ENCODE data around the gene LRRFIP1. TPM values are rescaled to one million over a fixed set of nuclear protein-coding genes. Genes with fewer than 3 reads are reported as not detected.

The LRRFIP1 gene
- total RNA-seq: 100 to 1,000 TPM; 264 to 281 TPM

GRCh38 chr2:237627441-237628246 is at the start of gene LRRFIP1:
TSS of gene LRRFIP1 (plus strand) at chr2:237627587. CDS start at chr2:237627645, 58 bp downstream.
- POLR2A ChIA-PET: interaction anchor here (0.7 to 1.3 kb wide), 2 partner anchors 103 to 117 kb away, joined by 3 read pairs; no protein-coding TSS in a partner anchor
- Mint-ChIP-seq H3K9me3 (no peaks in the 10 kb centered on the region), H3K36me3 (ENCODE audit: low read depth) (no peaks in the 10 kb centered on the region), H3K27ac (no peak within 1 kb of the TSS), H3K4me1 (ENCODE audit: low read depth) (peaks cover 22% of the 10 kb centered on the region), H3K27me3 (peaks cover 17% of the 10 kb centered on the region), H3K4me3 (peak within 1 kb of the TSS; percentile 78)
- ATAC-seq (peak; percentile 59), DNase-seq (peak; percentile 16)
- TF ChIP-seq CTCF (IDR thresholded peaks at IDR 0.05): no peak
- CTCF ChIA-PET: no interaction called here
- intact Hi-C loops (cut with micrococcal nuclease): no loop called here

- POLR2A ChIA-PET: no interaction called here
- DNase-seq (no peak), ATAC-seq (no peak)
- no peaks in the 10 kb centered on the region for H3K9me3 Mint-ChIP-seq
- intact Hi-C loops (cut with micrococcal nuclease): loop anchor here (5.0 kb wide), 1 partner anchor 426 kb away; no protein-coding TSS in a partner anchor
- no peaks in the 10 kb centered on the region for H3K27me3 Mint-ChIP-seq
- TF ChIP-seq CTCF (IDR thresholded peaks at IDR 0.05): no peak
- H3K4me1 Mint-ChIP-seq (ENCODE audit: low read depth): peaks cover 8% of the 10 kb centered on the region
- H3K4me3 Mint-ChIP-seq: no peak overlapping the region
- CTCF ChIA-PET: interaction anchor here (1.1 kb wide), 1 partner anchor 66 kb away, joined by 6 read pairs; no protein-coding TSS in a partner anchor
- H3K27ac Mint-ChIP-seq: no peak overlapping the region
- no peaks in the 10 kb centered on the region for H3K36me3 Mint-ChIP-seq (ENCODE audit: low read depth)
Observed at GRCh38 chr2:237577956-237578870, 49.2 kb upstream of the LRRFIP1 start.

GRCh38 chr2:237581326-237581725 is 46.1 kb upstream of the LRRFIP1 start:
- peaks cover 8% of the 10 kb centered on the region for H3K4me1 Mint-ChIP-seq (ENCODE audit: low read depth)

More at GRCh38 chr2:237581326-237581725, 46.1 kb upstream of the LRRFIP1 start:
- no peak overlapping the region for H3K4me3 Mint-ChIP-seq
- no peak for TF ChIP-seq CTCF (IDR thresholded peaks at IDR 0.05)
- POLR2A ChIA-PET: interaction anchor here (0.7 to 1.8 kb wide), 7 partner anchors 9 to 1814 kb away, joined by 3 to 9 read pairs (median 4); no protein-coding TSS in a partner anchor
- CTCF ChIA-PET: interaction anchor here (0.6 to 7.6 kb wide), 37 partner anchors 9 to 196 kb away, joined by 3 to 79 read pairs (median 4); no protein-coding TSS in a partner anchor
- intact Hi-C loops (cut with micrococcal nuclease): loop anchor here (10.0 kb wide), 1 partner anchor 163 kb away; no protein-coding TSS in a partner anchor
- peak overlapping the region; percentile 79 for H3K27ac Mint-ChIP-seq
- H3K36me3 Mint-ChIP-seq (ENCODE audit: low read depth): no peaks in the 10 kb centered on the region
- ATAC-seq (peak; percentile 3), DNase-seq (no peak)
- H3K9me3 Mint-ChIP-seq: no peaks in the 10 kb centered on the region
- H3K27me3 Mint-ChIP-seq: no peaks in the 10 kb centered on the region

Data from activated CD8-positive, alpha-beta T cell treated with anti-CD3 and anti-CD28 coated beads for 36 hours (primary cell).